Measurements from ENCODE around the gene FAM13A. TPM values are rescaled to one million over a fixed set of nuclear protein-coding genes. Genes with fewer than 3 reads are reported as not detected.

The FAM13A gene
- total and polyA plus RNA-seq, 2 of the 13 experiments (the other 11 are each of a cell fraction or from before 2014, with no cell fraction given) = 1.2 to 36.2 TPM

DNA sequence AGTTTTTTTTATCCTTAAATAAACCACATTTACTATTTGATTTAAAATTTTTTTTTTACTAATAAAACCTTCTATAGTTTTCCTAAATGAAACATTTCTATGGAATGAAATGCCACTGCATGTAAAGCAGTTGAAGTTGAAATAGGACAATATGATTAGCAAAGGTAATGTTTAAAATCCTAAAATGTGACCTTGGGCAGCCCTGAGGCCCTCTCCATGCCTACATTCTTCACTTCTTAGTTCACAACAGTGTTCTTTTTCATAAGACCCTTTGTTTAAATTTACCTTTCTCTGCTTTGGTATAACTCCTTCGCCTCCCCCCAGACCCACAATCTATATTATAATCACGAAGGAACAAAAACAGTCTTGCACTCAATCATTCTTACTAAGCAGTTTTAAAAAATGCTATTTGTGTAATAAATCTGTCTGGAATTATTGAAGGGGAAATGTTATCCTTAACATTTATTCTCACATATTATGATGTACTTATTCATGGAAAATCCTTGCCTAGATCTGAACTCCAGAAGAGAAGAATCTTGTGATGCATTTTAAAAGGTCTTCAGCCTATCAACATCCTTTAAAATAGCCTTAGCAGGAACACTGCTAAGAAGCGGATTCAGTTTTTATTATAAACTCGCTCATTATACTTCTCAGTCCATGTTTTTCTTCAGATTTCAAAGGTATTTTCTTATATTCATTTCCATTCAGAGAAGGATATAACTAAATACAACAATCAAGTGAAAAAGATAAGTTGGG, 234.8 kb downstream of the FAM13A start:
- intact Hi-C loops (cut with micrococcal nuclease; ENCODE audit: unreplicated experiment) (no loop called here), in situ Hi-C loops (cut with HindIII; ENCODE audit: extremely low pct_ligation_motif_present, low pct_unique_long_range_greater_than_20kb) (loop anchor here (25.0 kb wide), 1 partner anchor 285 kb away; no protein-coding TSS in a partner anchor)
- ATAC-seq = no peak
- ChIA-PET CTCF (ENCODE audit: low intra/inter-chr PET ratio, low total read pairs) (no interaction called here), POLR2A (no interaction called here)
- no peaks in the 10 kb centered on the region for H3K9me3 ChIP-seq (ENCODE audit: low read length)
- 19% methylated on average over 4 of the region's 4 CpGs for WGBS (ENCODE audit: low lambda C conversion rate)
- no TSS peak for BruUV-seq (replicated peaks)
- H3K9ac ChIP-seq (ENCODE audit: insufficient read depth, low read depth, low read length) = peak overlapping the region; percentile 65
- FAIRE-seq = no peak
- H3K27me3 ChIP-seq (ENCODE audit: control insufficient read depth in 1 of 2, insufficient read depth in 2 of 2, low read length in 2 of 2) = no peaks in the 10 kb centered on the region; a peak in 1 of 5 replicates
- H4K20me1 ChIP-seq (ENCODE audit: insufficient read depth, low read length) = peaks cover 28% of the 10 kb centered on the region
- H3K36me3 ChIP-seq (replicated peaks in 1 of 2; ENCODE audit: control insufficient read depth in 1 of 2, insufficient read depth in 2 of 2, low read length in 2 of 2) = no peaks in the 10 kb centered on the region
- DNase-seq (ENCODE audit: low spot score) = no peak
- H3K4me1 ChIP-seq (ENCODE audit: insufficient read depth, low read length) = peaks cover 61% of the 10 kb centered on the region
- TF ChIP-seq, protein P1, sequence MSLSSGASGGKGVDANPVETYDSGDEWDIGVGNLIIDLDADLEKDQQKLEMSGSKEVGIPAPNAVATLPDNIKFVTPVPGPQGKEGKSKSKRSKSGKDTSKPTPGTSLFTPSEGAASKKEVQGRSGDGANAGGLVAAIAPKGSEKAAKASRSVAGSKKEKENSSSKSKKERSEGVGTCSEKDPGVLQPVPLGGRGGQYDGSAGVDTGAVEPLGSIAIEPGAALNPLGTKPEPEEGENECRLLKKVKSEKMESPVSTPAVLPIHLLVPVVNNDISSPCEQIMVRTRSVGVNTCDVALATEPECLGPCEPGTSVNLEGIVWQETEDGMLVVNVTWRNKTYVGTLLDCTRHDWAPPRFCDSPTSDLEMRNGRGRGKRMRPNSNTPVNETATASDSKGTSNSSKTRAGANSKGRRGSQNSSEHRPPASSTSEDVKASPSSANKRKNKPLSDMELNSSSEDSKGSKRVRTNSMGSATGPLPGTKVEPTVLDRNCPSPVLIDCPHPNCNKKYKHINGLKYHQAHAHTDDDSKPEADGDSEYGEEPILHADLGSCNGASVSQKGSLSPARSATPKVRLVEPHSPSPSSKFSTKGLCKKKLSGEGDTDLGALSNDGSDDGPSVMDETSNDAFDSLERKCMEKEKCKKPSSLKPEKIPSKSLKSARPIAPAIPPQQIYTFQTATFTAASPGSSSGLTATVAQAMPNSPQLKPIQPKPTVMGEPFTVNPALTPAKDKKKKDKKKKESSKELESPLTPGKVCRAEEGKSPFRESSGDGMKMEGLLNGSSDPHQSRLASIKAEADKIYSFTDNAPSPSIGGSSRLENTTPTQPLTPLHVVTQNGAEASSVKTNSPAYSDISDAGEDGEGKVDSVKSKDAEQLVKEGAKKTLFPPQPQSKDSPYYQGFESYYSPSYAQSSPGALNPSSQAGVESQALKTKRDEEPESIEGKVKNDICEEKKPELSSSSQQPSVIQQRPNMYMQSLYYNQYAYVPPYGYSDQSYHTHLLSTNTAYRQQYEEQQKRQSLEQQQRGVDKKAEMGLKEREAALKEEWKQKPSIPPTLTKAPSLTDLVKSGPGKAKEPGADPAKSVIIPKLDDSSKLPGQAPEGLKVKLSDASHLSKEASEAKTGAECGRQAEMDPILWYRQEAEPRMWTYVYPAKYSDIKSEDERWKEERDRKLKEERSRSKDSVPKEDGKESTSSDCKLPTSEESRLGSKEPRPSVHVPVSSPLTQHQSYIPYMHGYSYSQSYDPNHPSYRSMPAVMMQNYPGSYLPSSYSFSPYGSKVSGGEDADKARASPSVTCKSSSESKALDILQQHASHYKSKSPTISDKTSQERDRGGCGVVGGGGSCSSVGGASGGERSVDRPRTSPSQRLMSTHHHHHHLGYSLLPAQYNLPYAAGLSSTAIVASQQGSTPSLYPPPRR (CRISPR knock-in tag; IDR thresholded peaks at IDR 0.05; ENCODE audit: borderline replicate concordance) = no peak
- 0 out of 2 replicates have a peak, but pooled peaks have one; percentile 12 for TF ChIP-seq CREM (IDR thresholded peaks at IDR 0.05)
- TF ChIP-seq CREM (CRISPR knock-in tag; IDR thresholded peaks at IDR 0.05) = no peak
- TF ChIP-seq GATAD2A (CRISPR knock-in tag; IDR thresholded peaks at IDR 0.05) = peak; percentile 15; the same call in 1 of the 2 replicates
- TF ChIP-seq ZNF746 (CRISPR knock-in tag; IDR thresholded peaks at IDR 0.05) = no peak
- H3K4me3 ChIP-seq (replicated peaks in 1 of 3; ENCODE audit: insufficient read depth in 1 of 3, low read depth in 2 of 3, low read length in 3 of 3) = peak overlapping the region; percentile 60 to 78 (median 76)
- H3K27ac ChIP-seq (ENCODE audit: extremely low read length, insufficient read depth, low read length) = peak overlapping the region; percentile 28
- no peak overlapping the region for H2AFZ ChIP-seq (ENCODE audit: low read length)
- H3K79me2 ChIP-seq (ENCODE audit: insufficient read depth, low read length) = peaks cover 56% of the 10 kb centered on the region
- H3K4me2 ChIP-seq (ENCODE audit: low read depth, low read length) = peak overlapping the region; percentile 89
